HepG2 (cell line): ENCODE data around the gene TERC. TPM values are rescaled to one million over a fixed set of nuclear protein-coding genes. Genes with fewer than 3 reads are reported as not detected.
A peak's percentile ranks its signal among the peaks of the same experiment; 100 is the strongest.

Experiments
- BRD4 ChIP-seq: sonication (generic); formaldehyde crosslinking; IDR thresholded peaks from 2 replicates; pipeline ENCODE4 v1.4.0; 2020; ENCODE audit warnings: missing genetic modification reagents
- EP300 ChIP-seq, 3 experiments: sonication (generic) in 1 of 3; formaldehyde crosslinking in 1 of 3; IDR thresholded peaks; 2 replicates each; pipeline versions ENCODE4 v1.5.1 to v1.6.1; 2011 to 2020; ENCODE audit warnings: low read depth in 2 of 3, low read length in 2 of 3, borderline replicate concordance in 1 of 3, improper control_type of control experiment in 1 of 3, mild to moderate bottlenecking in 1 of 3, missing genetic modification reagents in 1 of 3, moderate library complexity in 1 of 3
- FOXP1 ChIP-seq, 2 experiments: fragments of 450-650 bp in 1 of 2; IDR thresholded peaks; 2 replicates each; pipeline ENCODE4 v1.6.1; 2017 to 2018; ENCODE audit warnings: antibody characterized with exemption in 1 of 2
- GATA4 ChIP-seq: sonication (generic); IDR thresholded peaks from 2 replicates; pipeline ENCODE4 v1.6.1; 2016; ENCODE audit warnings: antibody characterized with exemption, low read depth, borderline replicate concordance
- JDP2 ChIP-seq: sonication (generic); formaldehyde crosslinking; IDR thresholded peaks from 2 replicates; pipeline ENCODE4 v1.8.1; 2022; ENCODE audit warnings: missing genetic modification reagents, borderline replicate concordance
- NFE2 ChIP-seq: sonication (generic); formaldehyde crosslinking; IDR thresholded peaks from 2 replicates; pipeline ENCODE4 v1.4.0; 2020; ENCODE audit warnings: missing genetic modification reagents
- NFKBIZ ChIP-seq: IDR thresholded peaks from 2 replicates; pipeline ENCODE4 v1.6.1; 2018; ENCODE audit warnings: missing genetic modification reagents, missing compliant biosample characterization
- PHF8 ChIP-seq: sonication (generic); formaldehyde crosslinking; IDR thresholded peaks from 2 replicates; pipeline ENCODE4 v1.5.0; 2020; ENCODE audit warnings: missing genetic modification reagents
- SALL1 ChIP-seq: sonication (generic); formaldehyde crosslinking; IDR thresholded peaks from 2 replicates; pipeline ENCODE4 v1.8.0; 2022; ENCODE audit warnings: mild to moderate bottlenecking, missing genetic modification reagents
- SOX5 ChIP-seq: IDR thresholded peaks from 2 replicates; pipeline ENCODE4 v1.6.1; 2016; ENCODE audit warnings: borderline replicate concordance
- SOX6 ChIP-seq, 2 experiments: fragments of 450-650 bp in 1 of 2; sonication (generic) in 1 of 2; formaldehyde crosslinking in 1 of 2; IDR thresholded peaks; 2 replicates each; pipeline versions ENCODE4 v1.4.0 to v1.6.1; 2017 to 2020; ENCODE audit warnings: antibody characterized with exemption in 1 of 2, mild to moderate bottlenecking in 1 of 2, missing genetic modification reagents in 1 of 2
- SRSF9 ChIP-seq: fragments of 200-400 bp; formaldehyde crosslinking; IDR thresholded peaks from 2 replicates; pipeline ENCODE4 v1.6.1; 2018; ENCODE audit warnings: borderline replicate concordance, mild to moderate bottlenecking, low read depth, low read length; ENCODE audit not compliant: insufficient read depth, poor library complexity, severe bottlenecking
- SRY ChIP-seq: sonication (generic); formaldehyde crosslinking; IDR thresholded peaks from 2 replicates; pipeline ENCODE4 v1.8.0; 2022; ENCODE audit warnings: mild to moderate bottlenecking, missing genetic modification reagents
- ZBTB38 ChIP-seq: sonication (generic); formaldehyde crosslinking; IDR thresholded peaks from 2 replicates; pipeline ENCODE4 v1.5.1; 2020; ENCODE audit warnings: mild to moderate bottlenecking, missing genetic modification reagents
- ZKSCAN5 ChIP-seq: sonication (generic); formaldehyde crosslinking; IDR thresholded peaks from 2 replicates; pipeline ENCODE4 v1.5.1; 2020; ENCODE audit warnings: mild to moderate bottlenecking, missing genetic modification reagents
- ZNF232 ChIP-seq: sonication (generic); formaldehyde crosslinking; IDR thresholded peaks from 2 replicates; pipeline ENCODE4 v1.4.0; 2020; ENCODE audit warnings: missing genetic modification reagents, borderline replicate concordance
- ZNF512 ChIP-seq: sonication (generic); formaldehyde crosslinking; IDR thresholded peaks from 2 replicates; pipeline ENCODE4 v1.4.0; 2020; ENCODE audit warnings: mild to moderate bottlenecking, missing genetic modification reagents
- ZNF629 ChIP-seq: sonication (generic); formaldehyde crosslinking; conservative IDR thresholded peaks from 2 replicates; pipeline ENCODE4 v1.5.0; 2020; ENCODE audit warnings: missing genetic modification reagents
- ZNF670 ChIP-seq: sonication (generic); formaldehyde crosslinking; IDR thresholded peaks from 2 replicates; pipeline ENCODE4 v1.8.0; 2022; ENCODE audit warnings: mild to moderate bottlenecking, missing genetic modification reagents, borderline replicate concordance
- ZSCAN20 ChIP-seq: sonication (generic); formaldehyde crosslinking; IDR thresholded peaks from 2 replicates; pipeline ENCODE4 v1.4.0; 2020; ENCODE audit warnings: missing genetic modification reagents, mild to moderate bottlenecking, borderline replicate concordance
- polyA plus RNA-seq, 8 experiments: library from polyadenylated mRNA; depleted of rRNA in 3 of 8; stranded (reverse) in 7 of 8; unstranded in 1 of 8; fragments of >200 nt; fragmentation: Illumina TruSeq in 4 of 8; extraction: Trizol in 4 of 8; gene quantifications; 2 replicates each; pipeline versions ENCODE4 v1.2.1 to v1.2.3, GENCODE V29; 2011 to 2016; ENCODE audit warnings: low read depth in 4 of 8, missing spikeins in 1 of 8, mixed read lengths in 1 of 8; ENCODE audit not compliant: insufficient read depth in 1 of 8
- total RNA-seq, 5 experiments: library from RNA; depleted of rRNA; stranded (reverse); fragments of >200 nt; fragmentation: Illumina TruSeq; extraction: Trizol; gene quantifications; 2 replicates each; pipeline ENCODE4 v1.2.3, GENCODE V29; 2016; ENCODE audit warnings: low read depth in 1 of 5
- TF ChIP-seq, protein P1 (sequence below): sonication (generic); formaldehyde crosslinking; IDR thresholded peaks from 2 replicates; pipeline ENCODE4 v1.4.0; 2020; ENCODE audit warnings: mild to moderate bottlenecking, missing genetic modification reagents
- TF ChIP-seq, protein P2 (sequence below): sonication (generic); formaldehyde crosslinking; IDR thresholded peaks from 2 replicates; pipeline ENCODE4; 2020; ENCODE audit warnings: missing genetic modification reagents, mild to moderate bottlenecking, borderline replicate concordance

The TERC gene
- total and polyA plus RNA-seq, 2 of the 13 experiments (the other 11 are each of a cell fraction or from before 2014, with no cell fraction given), result 1.3 to 74.6 TPM

DNA sequence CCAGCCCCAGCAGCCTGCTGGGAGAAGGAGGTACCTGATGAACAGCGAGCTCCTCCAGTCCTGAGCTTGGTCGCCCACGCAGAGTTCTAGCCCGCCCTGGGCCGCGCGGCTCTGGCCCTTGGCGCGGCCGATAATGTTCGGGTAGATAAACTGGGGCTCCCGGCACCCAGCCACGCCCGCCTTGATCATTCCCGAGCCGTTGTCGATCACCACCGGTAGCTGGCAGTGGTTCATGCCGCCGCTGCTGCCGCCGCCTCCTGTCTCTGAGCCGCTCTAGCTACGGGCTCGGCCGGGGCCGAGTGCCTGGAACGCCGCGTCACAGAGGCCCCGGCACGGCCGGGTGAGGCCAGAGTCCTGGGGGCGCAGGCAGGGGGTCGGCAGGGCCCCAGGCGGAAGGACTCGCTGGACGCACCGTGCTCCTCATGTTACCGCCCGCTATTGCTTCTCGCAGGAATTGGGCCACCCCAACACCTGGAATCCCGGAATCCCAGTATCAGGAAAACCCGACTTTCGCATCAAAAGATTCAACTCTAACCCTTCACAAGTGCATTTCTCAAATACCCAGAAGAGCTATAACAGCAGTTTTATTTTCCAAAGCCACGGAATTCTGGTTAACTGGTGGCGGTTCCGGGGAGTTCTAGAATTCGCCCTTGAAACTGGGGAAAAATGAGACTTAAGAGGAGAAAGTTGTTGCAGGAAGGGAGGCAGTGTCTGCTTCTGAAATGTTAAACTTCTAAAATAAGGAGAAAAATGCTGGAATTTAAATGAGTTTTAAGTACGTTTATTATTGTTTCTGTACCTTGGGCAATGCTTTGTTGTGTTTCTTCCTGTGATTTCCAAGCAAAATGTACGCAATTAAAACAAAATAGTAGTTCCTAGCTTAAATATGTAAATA lies 4.7 kb upstream of the TERC start, which contains the start of gene ACTRT3 (continued):
- TF ChIP-seq ZSCAN20 (CRISPR knock-in tag) (0 out of 2 replicates have a peak, but pooled peaks have one; percentile 49), PHF8 (CRISPR knock-in tag) (peak; percentile 74), SALL1 (CRISPR knock-in tag) (peak; percentile 88), ZKSCAN5 (CRISPR knock-in tag) (no peak), NFKBIZ (CRISPR knock-in tag) (no peak), ZNF512 (CRISPR knock-in tag) (no peak), SOX6 (IDR thresholded peaks at IDR 0.05) (no peak), SOX6 (CRISPR knock-in tag; IDR thresholded peaks at IDR 0.05) (peak; percentile 48), GATA4 (no peak), FOXP1 (IDR thresholded peaks at IDR 0.05) (no peak), FOXP1 (CRISPR knock-in tag; IDR thresholded peaks at IDR 0.05) (no peak), JDP2 (CRISPR knock-in tag) (no peak), BRD4 (CRISPR knock-in tag) (no peak), ZBTB38 (CRISPR knock-in tag) (0 out of 2 replicates have a peak, but pooled peaks have one; percentile 40), NFE2 (no peak), SRY (CRISPR knock-in tag) (no peak), SRSF9 (no peak), ZNF670 (CRISPR knock-in tag) (no peak), EP300 (IDR thresholded peaks at IDR 0.05; ENCODE audit: low read depth in 2 of 2, low read length in 2 of 2) (no peak), EP300 (CRISPR knock-in tag; IDR thresholded peaks at IDR 0.05; ENCODE audit: borderline replicate concordance) (no peak), ZNF629 (no peak), SOX5 (CRISPR knock-in tag) (no peak), ZNF232 (CRISPR knock-in tag) (0 out of 2 replicates have a peak, but pooled peaks have one; percentile 36)
- TF ChIP-seq, protein P1, sequence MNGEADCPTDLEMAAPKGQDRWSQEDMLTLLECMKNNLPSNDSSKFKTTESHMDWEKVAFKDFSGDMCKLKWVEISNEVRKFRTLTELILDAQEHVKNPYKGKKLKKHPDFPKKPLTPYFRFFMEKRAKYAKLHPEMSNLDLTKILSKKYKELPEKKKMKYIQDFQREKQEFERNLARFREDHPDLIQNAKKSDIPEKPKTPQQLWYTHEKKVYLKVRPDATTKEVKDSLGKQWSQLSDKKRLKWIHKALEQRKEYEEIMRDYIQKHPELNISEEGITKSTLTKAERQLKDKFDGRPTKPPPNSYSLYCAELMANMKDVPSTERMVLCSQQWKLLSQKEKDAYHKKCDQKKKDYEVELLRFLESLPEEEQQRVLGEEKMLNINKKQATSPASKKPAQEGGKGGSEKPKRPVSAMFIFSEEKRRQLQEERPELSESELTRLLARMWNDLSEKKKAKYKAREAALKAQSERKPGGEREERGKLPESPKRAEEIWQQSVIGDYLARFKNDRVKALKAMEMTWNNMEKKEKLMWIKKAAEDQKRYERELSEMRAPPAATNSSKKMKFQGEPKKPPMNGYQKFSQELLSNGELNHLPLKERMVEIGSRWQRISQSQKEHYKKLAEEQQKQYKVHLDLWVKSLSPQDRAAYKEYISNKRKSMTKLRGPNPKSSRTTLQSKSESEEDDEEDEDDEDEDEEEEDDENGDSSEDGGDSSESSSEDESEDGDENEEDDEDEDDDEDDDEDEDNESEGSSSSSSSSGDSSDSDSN (CRISPR knock-in tag), result peak; percentile 99
- TF ChIP-seq, protein P2, sequence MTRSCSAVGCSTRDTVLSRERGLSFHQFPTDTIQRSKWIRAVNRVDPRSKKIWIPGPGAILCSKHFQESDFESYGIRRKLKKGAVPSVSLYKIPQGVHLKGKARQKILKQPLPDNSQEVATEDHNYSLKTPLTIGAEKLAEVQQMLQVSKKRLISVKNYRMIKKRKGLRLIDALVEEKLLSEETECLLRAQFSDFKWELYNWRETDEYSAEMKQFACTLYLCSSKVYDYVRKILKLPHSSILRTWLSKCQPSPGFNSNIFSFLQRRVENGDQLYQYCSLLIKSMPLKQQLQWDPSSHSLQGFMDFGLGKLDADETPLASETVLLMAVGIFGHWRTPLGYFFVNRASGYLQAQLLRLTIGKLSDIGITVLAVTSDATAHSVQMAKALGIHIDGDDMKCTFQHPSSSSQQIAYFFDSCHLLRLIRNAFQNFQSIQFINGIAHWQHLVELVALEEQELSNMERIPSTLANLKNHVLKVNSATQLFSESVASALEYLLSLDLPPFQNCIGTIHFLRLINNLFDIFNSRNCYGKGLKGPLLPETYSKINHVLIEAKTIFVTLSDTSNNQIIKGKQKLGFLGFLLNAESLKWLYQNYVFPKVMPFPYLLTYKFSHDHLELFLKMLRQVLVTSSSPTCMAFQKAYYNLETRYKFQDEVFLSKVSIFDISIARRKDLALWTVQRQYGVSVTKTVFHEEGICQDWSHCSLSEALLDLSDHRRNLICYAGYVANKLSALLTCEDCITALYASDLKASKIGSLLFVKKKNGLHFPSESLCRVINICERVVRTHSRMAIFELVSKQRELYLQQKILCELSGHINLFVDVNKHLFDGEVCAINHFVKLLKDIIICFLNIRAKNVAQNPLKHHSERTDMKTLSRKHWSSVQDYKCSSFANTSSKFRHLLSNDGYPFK, result no peak
